Nephron (organoid): ENCODE measurements around the gene INSYN2B.

ENCODE experiments used
- H3K27ac Mint-ChIP-seq, 3 experiments: 2 replicates each; pipeline ENCODE4 v1.8.0; 2020; ENCODE audit warnings: mixed read lengths in 3 of 3, mild to moderate bottlenecking in 2 of 3, moderate library complexity in 1 of 3
- H3K27me3 Mint-ChIP-seq: 2 replicates; pipeline ENCODE4 v1.8.0; 2021; ENCODE audit warnings: low read depth, mild to moderate bottlenecking, moderate library complexity, mixed read lengths
- H3K36me3 Mint-ChIP-seq: 2 replicates; pipeline ENCODE4 v1.8.0; 2020; ENCODE audit warnings: low read depth, mixed read lengths
- H3K4me1 Mint-ChIP-seq: 2 replicates; pipeline ENCODE4 v1.8.0; 2020; ENCODE audit warnings: mixed read lengths
- H3K4me3 Mint-ChIP-seq, 3 experiments: 2 replicates each; pipeline ENCODE4 v1.8.0; 2020; ENCODE audit warnings: mild to moderate bottlenecking in 3 of 3, mixed read lengths in 3 of 3, moderate library complexity in 2 of 3
- H3K9me3 Mint-ChIP-seq: 2 replicates; pipeline ENCODE4 v1.8.0; 2020; ENCODE audit warnings: mixed read lengths
- TF ChIP-seq, protein P1 (sequence below), 3 experiments: fragments of 200-600 bp; sonication (generic); IDR thresholded peaks; one replicate each; pipeline ENCODE4 v1.5.0; 2021; ENCODE audit warnings: antibody characterized with exemption in 3 of 3; ENCODE audit not compliant: unreplicated experiment in 3 of 3

Gene INSYN2B

GRCh38 chr5:169980418-169981053 lies at the start of gene INSYN2B:
Gene INSYN2B (minus strand): TSS chr5:169980495. CDS start chr5:169883898, 96,597 bp downstream.
- Mint-ChIP-seq H3K36me3 (no peaks in the 10 kb centered on the region), H3K4me1 (peaks cover 14% of the 10 kb centered on the region), H3K27ac (peak within 1 kb of the TSS; percentile 42 to 50 (median 48)), H3K9me3 (no peaks in the 10 kb centered on the region), H3K4me3 (peak within 1 kb of the TSS; percentile 79 to 84 (median 82)), H3K27me3 (peaks cover 37% of the 10 kb centered on the region)
- TF ChIP-seq, protein P1, sequence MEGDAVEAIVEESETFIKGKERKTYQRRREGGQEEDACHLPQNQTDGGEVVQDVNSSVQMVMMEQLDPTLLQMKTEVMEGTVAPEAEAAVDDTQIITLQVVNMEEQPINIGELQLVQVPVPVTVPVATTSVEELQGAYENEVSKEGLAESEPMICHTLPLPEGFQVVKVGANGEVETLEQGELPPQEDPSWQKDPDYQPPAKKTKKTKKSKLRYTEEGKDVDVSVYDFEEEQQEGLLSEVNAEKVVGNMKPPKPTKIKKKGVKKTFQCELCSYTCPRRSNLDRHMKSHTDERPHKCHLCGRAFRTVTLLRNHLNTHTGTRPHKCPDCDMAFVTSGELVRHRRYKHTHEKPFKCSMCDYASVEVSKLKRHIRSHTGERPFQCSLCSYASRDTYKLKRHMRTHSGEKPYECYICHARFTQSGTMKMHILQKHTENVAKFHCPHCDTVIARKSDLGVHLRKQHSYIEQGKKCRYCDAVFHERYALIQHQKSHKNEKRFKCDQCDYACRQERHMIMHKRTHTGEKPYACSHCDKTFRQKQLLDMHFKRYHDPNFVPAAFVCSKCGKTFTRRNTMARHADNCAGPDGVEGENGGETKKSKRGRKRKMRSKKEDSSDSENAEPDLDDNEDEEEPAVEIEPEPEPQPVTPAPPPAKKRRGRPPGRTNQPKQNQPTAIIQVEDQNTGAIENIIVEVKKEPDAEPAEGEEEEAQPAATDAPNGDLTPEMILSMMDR (IDR thresholded peaks at IDR 0.05; ENCODE audit: unreplicated experiment in 3 of 3): peak; percentile 86 to 92 (median 89)

DNA sequence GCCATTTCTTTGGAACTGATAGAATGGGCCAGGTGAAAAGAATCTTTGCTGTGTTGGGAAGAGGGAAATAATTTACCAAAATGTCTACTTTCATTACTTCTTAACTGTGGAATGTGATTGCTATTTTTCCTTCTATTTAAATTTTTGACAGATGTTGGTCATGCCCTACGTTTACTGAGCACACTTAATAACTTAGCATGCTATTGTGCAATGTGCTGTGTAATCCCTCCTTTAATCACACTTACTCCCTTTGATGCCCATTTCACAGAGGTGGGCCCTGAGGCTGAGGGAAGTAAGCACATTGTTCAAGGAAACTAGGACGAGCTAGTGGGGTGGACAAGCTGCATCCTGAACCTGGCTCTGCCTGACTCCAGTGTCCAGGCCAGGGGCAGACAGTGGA lies 47.8 kb upstream of the INSYN2B start:
- H3K4me1 Mint-ChIP-seq: no peaks in the 10 kb centered on the region
- no peak overlapping the region for H3K4me3 Mint-ChIP-seq
- no peak overlapping the region for H3K27ac Mint-ChIP-seq
- TF ChIP-seq, protein P1 (IDR thresholded peaks at IDR 0.05; ENCODE audit: unreplicated experiment in 3 of 3): no peak
- H3K9me3 Mint-ChIP-seq: no peaks in the 10 kb centered on the region
- no peaks in the 10 kb centered on the region for H3K36me3 Mint-ChIP-seq
- H3K27me3 Mint-ChIP-seq: peaks cover 16% of the 10 kb centered on the region

DNA sequence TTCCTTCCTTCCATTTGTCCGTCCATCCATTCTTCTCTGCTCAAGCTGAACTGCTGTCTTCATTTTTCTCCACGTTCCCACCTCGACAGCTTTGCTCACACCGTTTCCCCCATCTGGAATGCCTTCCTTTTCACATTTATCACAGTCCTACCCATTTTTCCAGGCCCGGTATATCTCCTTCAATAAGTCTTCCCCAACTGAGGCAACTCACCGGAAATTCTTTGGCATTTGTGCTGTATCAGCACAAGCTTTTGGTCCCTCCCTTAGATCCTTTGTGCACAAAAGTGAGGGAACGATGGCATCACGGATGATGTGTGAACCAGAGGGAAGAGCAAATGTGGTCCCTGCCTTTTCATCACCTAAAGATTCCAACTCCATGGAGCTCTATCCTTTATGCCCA lies 45.6 kb upstream of the INSYN2B start:
- peaks cover 23% of the 10 kb centered on the region for H3K27me3 Mint-ChIP-seq
- TF ChIP-seq, protein P1 (IDR thresholded peaks at IDR 0.05; ENCODE audit: unreplicated experiment in 3 of 3): no peak

GRCh38 chr5:170021506-170021905 lies 41.2 kb upstream of the INSYN2B start:
- Mint-ChIP-seq H3K4me3 (no peak overlapping the region), H3K27me3 (peaks cover 33% of the 10 kb centered on the region), H3K27ac (no peak overlapping the region), H3K36me3 (no peaks in the 10 kb centered on the region), H3K4me1 (peaks cover 11% of the 10 kb centered on the region), H3K9me3 (no peaks in the 10 kb centered on the region)
- TF ChIP-seq, protein P1 (IDR thresholded peaks at IDR 0.05; ENCODE audit: unreplicated experiment in 3 of 3): no peak

More for the DNA sequence above, 45.6 kb upstream of the INSYN2B start:
- no peaks in the 10 kb centered on the region for H3K36me3 Mint-ChIP-seq
- H3K9me3 Mint-ChIP-seq: no peaks in the 10 kb centered on the region
- no peak overlapping the region for H3K4me3 Mint-ChIP-seq
- H3K27ac Mint-ChIP-seq: no peak overlapping the region
- peaks cover 3% of the 10 kb centered on the region for H3K4me1 Mint-ChIP-seq

DNA sequence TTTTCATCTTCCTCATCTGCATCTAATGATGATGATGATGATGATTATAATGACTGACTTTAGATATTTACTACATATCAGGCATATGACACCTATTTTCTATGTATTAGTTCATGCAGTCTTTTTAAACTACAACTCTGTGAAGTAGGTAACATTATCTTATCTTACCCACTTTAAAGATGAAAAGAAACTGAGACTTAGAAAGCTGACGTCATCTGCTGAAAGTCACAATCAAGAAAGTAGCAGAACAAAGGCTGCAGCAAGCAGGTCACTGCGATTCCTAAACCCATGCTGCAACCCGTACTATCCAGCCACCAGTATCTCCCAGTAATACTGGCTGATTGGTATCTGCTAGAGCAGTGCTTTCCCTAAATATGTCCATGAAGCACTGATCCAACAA lies 40.1 kb upstream of the INSYN2B start:
- Mint-ChIP-seq H3K4me1 (peaks cover 16% of the 10 kb centered on the region), H3K9me3 (no peaks in the 10 kb centered on the region)

More for the DNA sequence above, 40.1 kb upstream of the INSYN2B start:
- Mint-ChIP-seq H3K27me3 (peaks cover 33% of the 10 kb centered on the region), H3K4me3 (no peak overlapping the region), H3K36me3 (no peaks in the 10 kb centered on the region), H3K27ac (no peak overlapping the region)
- TF ChIP-seq, protein P1 (IDR thresholded peaks at IDR 0.05; ENCODE audit: unreplicated experiment in 3 of 3): no peak
